ENCODE measurements around the gene PDCD1.
"Not testable (repeated sequence)": the region's sequence is repeated elsewhere in the genome, so short reads cannot be mapped to it uniquely, and the experiment has no call there.

PDCD1 gene

DNA sequence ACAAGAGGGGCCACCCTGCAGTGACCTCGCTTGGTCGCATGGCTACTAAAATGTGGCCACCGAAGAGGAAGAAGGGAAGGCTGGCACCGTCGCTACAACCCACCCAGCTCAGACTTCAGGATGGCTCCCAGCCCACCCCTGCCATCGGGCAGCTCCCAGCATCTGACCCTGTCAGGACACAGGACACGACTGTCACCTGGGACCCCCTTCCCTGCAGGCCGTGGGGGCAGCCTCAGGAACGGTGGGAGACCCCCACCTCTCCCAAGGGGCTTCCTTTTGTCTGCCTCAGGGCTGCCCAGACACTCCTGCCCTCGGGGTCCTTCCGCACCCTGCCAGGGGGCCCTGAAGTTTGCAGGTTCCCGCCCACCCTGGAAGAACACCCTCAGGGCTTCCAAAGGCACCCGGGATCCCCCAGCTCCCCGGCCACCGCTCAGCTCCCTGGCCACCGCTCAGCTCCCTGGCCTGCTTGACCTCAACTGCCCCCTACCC lies 18.5 kb upstream of the PDCD1 start:
- no peak for DNase-seq

DNA sequence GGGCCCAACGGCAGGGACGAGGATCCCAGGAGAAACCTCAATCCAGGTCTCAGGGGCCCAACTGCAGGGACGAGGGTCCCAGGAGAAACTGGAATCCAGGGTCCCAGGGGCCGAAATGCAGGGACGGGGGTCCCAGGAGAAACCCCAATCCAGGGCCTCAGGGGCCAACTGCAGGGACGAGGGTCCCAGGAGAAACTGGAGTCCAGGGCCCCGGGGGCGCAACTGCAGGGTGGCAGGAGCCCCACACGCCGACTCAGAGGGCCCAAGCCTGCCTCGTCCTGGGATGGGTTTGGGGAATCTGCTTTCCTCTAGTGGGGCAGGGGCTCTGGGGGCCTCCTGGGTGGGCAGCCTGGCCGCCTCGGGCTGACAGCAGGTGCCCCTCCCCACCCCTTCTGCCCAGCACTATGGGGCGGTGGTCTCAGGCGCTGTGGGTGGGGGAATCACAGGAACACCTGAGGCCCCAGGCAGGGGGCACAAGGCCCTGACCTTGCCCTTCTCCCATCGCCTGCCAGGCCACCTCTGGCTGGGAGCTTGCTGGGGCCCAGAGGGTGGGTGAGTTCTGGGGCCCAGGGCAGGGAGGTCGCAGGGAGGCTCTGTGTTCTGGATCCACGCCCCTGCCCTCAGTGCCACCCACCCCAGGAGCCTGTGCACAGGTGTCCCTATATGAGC lies 18.0 kb upstream of the PDCD1 start:
- no peak for DNase-seq

DNA sequence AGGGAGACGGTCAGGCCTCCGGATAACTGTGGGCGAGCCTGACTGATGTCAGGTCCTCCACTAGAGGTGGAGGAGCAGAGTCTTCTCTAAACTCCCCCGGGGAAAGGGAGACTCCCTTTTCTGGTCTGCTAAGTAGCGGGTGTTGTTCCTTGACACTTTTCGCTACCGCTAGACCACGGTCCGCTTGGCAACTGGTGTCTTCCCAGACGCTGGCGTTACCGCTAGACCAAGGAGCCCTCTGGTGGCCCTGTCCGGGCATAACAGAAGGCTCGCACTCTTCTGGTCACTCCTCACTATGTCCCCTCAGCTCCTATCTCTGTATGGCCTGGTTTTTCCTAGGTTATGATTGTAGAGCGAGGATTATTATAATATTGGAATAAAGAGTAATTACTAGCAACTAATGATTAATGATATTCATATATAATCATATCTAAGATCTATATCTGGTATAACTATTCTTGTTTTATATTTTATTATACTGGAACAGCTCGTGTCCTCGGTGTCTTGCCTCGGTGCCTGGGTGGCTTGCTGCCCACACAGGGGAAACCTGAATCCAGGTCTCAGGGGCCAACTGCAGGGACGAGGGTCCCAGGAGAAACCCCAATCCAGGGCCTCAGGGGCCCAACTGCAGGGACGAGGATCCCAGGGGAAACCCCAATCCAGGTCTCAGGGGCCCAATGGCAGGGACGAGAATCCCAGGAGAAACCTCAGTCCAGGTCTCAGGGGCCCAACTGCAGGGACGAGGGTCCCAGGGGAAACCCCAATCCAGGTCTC lies 17.2 kb upstream of the PDCD1 start:
- not testable (repeated sequence) for DNase-seq

DNA sequence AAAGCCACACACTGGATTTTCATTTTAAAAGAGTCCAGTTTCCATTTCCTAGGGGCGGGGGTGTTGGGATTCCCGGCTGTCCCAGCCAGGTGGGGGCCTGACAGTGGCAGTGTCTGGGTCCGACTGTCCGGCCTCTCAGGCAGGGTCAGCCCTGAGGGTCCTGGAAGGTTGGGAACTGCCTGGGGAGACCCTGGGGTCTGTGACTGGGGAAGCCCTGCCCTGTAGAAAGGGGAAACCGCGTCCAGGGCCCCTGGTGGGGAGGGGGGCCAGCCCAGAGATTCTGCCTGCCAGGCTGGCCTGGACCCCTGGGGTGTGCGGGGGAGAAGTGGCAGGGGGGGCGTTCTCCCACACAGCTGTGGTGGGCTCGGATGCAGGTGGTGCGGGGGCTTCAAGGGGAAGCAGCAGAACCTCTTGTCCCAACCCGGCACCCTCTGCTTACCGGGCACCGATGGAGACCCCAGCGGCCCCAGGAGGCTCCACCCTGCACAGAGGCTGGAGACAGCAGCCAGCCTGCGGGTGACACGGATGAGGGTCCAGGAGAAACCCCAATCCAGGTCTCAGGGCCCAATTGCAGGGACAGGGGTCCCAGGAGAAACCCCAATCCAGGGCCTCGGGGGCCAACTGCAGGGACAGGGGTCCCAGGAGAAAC lies 15.7 kb upstream of the PDCD1 start:
- DNase-seq: no peak

DNA sequence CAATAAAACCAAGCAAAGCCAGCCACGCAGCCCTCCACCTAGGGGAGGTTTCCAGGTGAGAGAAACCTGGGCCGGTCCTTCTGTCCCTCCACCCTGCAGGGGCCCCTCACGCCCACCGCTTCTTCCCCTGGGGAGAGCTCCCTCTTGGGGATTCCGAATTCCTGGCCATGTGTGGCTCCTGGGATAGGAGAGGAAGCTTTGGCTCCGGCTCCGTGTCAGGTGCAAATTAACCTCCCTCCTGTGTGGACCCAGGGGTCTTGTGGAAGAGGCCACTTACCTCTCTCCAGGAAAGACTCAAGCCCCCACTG lies 15.1 kb upstream of the PDCD1 start:
- no peak for DNase-seq

DNA sequence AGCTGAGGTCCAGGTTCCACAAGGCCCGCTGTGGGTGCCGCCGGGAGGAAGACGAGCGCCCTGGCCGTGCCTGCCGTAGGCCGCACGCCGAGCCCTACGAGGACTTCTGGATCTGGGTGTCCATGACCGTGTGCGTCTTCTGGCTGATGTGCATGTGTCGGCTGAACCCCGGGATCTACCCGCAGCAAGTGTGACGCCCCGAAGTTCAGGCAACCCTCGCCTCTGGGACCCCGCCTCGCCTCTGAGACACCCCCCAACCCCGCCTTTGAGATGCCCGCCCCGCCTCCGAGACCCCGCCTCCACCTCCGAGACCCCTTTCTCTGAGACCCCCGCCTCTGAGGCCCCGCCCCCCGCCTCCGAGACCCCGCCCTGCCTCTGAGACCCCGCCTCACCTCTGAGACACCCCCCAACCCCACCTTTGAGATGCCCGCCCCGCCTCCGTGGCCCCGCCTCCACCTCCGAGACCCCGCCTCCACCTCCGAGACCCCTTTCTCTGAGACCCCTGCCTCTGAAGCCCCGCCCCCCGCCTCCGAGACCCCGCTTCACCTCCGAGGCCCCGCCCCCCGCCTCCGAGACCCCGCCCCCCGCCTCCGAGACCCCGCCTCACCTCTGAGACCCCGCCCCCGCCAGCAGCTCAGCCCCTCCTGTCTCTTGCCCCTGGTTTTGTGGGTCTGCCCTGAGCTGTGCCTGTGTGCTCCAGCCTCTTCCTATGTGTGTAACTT lies 14.5 kb upstream of the PDCD1 start:
- DNase-seq: no peak

DNA sequence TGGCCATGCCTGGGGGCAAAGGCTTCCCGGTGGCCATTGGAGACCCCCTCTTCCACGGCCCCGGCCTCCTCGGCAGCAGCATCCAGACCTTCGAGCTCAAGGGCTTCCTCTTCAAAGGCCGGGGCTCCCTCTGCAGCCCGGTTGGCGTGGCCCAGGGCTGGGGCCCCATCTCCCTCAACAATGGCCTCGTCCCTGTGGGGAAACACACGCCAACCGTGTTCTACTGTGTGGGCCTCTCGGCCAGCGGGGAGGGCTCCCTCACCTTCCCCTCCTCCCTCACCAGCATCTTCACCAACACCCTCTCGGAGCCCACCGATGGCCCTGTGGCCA lies 13.6 kb upstream of the PDCD1 start:
- no peak for DNase-seq

DNA sequence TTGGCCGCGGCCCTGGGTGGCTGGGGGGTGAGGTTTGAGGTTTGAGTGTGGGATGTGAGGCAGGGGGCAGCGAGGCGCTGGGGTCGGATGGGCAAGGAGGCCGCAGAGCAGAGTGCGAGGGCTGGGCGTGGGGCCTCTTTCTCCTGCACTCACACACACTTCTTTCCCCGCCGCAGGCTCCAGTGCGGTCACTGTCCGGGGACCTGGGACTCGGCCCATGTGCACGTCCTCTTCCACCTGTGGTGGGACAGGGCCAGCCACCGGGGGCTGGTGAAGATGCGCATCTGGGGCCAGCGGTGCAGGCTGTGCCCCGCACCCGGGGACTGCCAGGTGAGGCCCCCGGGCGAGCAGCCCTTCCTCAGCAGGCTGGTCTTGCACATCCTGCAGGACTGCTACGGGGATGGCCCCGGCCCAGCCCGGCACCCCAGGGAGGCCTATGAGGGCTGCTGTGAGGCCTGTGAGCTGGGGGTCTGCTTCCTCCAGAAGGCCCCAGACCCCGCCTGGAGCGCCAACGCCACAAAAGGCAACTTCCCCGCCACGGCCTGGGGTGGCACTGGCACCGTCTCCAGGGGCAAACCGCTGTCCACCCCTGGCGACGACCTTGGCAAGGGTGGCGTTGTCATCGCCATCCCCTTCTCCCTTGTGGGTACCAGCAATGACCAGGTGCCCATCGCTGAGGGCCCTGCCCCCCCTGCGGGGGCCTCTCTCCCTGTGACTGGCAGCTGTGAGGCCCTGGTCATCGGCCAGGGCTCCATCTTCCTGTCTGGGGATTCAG lies 13.0 kb upstream of the PDCD1 start:
- DNase-seq: no peak

DNA sequence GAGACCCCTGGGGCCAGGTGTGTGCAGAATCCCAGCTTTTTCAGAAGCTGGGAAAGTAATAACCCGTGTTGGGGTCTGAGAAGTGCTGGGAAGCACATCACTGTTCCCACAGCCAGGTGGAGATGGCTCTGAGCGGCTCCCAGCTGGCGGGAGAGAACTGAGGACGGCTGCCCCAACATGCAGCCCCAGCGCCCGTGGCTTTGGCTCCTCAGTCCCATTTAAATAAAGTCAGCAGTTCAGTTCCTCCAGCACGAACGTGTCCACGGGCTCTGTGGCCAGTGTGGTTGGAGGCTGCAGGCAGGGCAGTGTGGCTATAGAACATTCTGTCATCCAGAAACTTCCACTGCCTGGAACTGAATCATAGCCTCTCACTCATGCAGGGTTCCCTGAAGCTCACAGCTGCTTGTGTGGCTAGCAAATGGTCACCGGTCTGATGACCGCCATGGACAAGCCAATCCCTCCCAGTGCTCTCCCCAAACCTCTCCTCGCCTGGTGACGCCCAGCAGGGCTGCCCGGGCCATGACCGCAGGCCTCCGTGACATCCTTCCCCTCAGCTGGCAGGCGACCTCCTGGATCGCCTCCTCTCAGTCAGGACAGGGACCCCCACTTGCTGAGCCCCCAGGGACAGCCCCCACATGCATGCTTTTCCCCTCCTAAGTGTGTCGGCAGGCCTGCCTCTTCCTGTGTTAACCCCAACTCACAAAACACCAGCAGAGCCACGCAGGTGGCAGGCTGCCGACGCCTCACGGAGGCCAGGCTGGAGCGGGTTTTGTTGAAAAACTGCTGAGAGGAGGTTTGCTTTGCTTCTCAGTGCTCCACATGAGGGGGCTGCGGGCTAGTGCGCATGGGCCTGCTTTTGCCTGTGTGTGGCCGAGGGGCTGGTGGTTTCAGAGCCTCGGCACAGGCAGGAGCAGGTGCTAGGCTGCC lies 12.2 kb upstream of the PDCD1 start:
- no peak for DNase-seq

DNA sequence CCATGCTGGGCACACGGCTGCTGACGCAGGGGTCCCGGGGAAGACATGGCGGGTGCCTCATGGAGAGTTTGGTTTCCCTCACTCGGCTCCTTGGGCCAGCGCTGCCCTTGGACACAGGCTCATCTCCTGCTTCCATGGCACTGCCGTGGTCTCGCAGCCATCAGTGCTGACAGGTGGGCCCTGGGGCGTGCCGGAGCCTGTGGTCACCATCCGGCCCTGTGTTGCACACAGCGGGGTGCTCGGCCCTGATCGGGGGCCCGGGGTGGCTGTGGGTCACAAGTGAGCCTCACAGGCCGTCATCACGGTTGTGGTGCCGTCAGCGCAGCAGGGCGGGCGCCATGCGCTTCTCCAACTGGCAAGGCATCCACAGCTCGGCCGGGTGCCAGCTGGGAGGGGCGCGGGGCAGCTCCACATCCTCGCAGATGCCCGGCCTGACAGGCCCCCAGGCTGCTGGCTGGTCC lies 11.4 kb upstream of the PDCD1 start:
- no peak for DNase-seq

DNA sequence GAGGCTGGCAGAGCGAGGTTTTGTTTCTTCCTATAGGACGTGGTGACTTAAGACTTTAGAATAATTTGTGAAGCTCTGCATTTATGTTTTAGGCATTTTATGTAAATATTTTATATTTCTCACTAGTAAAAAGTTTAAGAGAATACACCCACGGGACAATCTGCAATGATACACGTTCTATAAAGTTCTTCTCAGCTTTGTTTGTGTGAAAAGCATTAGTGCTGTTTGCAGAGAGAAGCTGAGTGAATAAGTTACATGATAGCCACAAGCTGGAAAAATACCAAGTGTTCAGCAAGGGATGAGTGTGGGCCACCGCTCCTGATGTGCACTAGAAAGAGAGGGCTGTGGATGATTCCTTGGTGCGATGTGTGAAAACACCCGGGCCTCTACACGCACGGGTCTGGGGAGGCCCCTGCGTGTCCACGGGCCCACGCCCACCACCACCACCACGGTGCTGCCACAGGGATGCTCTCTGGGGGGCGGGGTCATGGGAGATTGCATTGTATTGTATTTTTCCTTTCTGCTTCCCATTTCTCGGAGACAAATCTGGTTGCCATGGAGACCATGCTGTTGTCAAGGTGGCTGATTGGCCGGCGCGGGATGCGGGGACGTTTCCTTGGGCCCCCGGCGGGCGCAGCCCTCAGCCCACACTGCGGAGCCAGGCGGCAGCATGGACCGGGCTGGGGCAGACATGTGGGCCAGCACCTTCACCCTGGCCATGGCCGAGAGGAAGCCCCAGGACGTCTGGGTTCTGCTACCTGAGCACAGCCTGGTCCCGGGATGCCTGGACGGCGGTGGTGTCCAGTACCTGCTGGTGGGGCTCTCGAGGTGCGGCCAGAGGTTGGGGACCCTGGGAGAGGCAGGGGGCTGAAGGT lies 10.6 kb upstream of the PDCD1 start, which contains the start of gene RTP5:
Gene RTP5, plus strand, starts transcription at position 643 of the 875 bp plus-strand sequence. Its CDS starts 28 bp downstream, at position 671.
- no peak for DNase-seq

DNA sequence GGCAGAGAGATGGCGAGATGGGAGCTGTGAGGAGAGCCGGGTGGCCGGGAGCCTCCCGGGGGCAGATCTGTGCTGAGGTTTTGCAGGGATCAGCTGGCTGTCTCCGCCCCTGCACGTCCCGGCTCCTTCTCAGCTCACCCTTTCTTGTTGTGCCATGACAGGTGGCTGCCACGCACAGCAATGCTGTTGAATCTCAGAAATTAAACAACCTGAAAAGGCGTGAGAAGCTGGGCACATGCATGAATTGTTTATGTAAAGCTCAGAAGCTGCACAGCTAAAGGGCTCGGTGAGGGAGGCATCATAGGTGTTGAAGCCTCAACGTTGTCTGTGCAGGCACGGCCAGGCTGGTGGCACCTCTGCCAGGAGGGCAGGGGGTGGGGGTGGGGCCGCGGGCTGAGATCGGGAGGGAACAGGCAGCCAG lies 10.0 kb upstream of the PDCD1 start:
- DNase-seq: no peak

DNA sequence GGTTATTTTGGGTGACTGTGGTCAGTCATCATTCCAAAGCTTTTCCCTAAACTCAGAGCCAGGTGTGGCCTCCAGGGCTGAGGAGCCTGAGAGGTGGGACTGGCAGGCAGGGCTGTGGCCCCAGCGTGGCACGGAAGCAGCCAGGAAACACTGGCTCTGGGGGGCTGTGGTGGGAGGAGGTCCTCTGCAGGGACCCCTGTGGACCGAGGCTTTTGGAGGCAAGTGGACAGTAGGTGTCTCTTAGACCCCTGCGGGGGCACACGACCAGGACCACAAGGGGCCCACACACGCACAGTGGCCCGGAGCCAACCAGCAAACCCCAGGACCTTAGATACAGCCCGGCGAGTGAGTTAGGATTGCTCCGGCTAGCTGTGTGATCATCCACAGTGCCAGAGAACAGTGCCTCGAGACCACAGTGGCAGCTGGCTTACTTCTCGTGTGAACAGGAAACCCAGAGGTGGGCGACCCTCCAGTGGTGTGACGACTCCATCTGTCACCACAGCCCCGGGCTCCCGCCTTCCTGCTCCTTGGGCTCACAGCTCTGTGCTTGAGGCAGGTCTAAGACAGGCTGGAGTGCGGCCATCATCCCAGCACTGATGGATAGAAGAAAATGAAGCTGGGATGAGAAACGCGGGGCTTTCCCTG lies 9.2 kb upstream of the PDCD1 start:
- no peak for DNase-seq

DNA sequence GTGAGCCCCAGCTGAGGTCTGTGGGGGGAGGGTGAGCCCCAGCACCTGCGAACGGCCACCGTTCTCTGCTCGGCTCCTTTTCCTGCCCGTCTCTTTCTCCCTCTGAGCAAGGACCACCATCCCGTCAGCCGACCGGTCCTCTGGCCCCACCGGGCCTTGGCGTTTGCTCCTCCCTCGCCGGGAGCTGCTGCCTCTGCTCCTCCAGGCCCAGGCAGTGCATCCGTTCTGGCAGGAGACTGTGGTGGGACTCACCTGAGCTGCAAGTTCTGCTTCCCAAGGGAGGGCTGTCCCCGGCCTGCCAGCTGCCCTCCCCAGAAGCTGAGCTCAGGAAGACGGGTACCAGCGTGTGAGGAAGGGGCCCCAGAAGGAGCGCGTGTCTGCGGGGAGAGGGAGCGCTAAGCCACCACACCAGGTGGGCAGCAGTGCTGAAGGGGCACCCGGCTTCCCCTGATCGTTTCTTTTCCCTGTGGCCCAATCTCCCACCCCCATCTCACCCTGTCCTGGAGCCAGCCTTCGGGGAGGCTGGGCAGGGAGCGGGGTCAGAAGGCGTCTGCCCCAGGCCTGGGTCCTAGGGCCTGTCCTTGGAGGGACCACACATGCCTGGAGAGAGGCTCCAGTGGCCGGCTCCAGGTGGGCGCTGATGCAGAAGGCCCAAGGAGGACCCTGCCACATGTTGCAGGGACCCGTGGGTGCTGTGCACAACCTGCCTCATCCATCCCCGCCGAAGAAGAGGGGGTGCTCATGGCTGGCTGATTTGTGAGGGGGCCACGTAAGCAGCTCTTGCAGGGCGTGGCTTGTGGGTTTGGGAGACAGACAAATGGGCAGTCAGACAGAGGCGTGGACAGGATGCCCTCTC lies 8.3 kb upstream of the PDCD1 start:
- DNase-seq: no peak

DNA sequence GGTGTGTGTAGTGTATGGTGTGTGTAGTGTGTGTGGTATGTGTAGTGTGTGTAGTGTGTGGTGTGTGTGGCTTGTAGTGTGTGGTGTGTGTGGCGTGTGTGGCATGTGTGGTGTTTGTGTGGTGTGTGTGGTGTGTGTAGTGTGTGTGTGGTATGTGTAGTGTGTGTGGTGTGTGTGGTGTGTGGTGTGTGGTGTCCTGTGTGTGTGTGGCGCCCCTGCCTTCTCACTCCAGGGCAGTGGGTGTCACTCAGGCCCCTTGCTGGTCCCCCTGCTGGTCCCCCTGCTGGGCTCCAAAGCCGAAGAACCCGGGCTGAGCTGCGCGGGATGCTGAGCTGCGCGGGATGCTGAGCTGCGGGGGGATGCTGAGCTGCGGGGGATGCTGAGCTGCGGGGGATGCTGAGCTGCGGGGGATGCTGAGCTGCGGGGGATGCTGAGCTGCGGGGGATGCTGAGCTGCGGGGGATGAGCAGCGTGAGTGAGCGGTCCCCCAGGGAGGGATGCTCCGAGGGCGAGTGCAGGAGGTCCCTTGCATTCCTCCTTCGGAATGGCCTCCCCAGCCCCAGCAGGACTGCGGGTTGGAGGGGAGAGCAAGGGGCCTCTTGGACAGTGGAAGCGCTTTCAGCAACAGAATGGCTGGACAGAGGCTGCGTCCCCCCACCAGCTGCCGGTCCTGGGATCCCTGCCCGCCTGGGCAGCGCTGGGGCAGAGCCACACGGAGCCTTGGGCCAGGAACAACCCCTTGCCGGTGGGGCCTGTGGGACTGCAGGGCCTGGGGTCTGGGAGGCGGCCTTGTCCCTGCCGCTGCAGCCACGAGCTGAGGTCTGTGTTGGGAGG lies 7.5 kb upstream of the PDCD1 start:
- DNase-seq: no peak

DNA sequence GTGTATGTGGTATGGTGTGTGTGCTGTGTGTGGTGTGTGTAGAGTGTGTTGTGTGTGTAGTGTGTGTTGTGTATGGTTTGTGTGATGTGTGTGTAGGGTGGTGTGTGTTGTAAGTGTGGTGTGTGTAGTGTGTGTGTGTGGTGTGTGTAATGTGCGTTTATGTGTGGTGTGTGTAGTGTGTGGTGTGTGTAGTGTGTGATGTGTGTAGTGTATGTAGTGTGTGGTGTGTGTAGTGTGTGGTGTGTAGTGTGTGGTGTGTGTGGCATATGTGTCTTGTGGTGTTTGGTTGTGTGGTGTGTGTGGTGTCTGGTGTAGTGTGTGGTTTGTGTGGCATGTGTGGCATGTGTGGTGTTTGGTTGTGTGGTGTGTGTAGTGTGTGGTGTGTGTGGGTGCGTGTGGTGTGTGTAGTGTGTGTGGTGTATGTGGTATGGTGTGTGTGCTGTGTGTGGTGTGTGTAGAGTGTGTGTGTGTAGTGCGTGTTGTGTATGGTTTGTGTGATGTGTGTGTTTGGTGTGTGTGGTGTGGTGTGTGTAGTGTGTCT lies 6.8 kb upstream of the PDCD1 start:
- no peak for DNase-seq

DNA sequence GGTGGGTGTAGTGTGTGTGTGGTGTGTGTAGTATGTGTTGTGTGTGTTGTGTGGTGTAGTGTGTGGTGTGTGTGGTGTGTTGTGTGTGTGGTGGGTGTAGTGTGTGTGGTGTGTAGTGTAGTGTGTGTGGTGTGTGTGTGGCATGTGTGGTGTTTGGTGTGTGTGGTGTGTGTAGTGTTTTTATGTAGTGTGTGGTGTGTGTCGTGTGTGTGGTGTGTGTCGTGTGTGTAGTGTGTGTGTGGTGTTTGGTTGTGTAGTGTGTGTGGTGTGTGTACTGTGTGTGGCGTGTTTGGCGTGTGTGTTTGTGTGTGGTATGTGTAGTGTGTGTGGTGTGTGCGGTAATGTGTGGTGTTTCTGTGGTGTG lies 6.1 kb upstream of the PDCD1 start:
- no peak for DNase-seq

All from DMS 273 treated with DMSO at 0.1 percent for 48 hours (cell line).